ENCODE measurements around the gene PLD6.

DNA sequence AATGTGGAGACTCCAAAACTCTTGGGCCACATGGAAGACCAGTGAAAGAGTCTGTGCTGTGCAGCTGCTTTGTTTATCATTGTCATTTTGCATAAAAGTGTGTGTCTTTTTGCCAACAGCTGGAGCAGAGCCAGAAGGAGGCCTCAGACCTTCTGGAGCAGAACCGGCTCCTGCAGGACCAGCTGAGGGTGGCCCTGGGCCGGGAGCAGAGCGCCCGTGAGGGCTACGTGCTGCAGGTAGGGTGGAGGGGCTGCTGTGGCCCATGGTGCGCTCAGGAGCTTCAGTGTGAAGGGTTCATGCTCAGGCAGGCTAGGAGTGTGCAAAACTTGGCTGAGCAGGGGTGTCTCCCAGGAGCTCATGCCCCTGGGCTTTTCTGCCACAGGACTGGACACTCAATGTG is 45.0 kb downstream of the PLD6 start:
- TF ChIP-seq, protein P1, sequence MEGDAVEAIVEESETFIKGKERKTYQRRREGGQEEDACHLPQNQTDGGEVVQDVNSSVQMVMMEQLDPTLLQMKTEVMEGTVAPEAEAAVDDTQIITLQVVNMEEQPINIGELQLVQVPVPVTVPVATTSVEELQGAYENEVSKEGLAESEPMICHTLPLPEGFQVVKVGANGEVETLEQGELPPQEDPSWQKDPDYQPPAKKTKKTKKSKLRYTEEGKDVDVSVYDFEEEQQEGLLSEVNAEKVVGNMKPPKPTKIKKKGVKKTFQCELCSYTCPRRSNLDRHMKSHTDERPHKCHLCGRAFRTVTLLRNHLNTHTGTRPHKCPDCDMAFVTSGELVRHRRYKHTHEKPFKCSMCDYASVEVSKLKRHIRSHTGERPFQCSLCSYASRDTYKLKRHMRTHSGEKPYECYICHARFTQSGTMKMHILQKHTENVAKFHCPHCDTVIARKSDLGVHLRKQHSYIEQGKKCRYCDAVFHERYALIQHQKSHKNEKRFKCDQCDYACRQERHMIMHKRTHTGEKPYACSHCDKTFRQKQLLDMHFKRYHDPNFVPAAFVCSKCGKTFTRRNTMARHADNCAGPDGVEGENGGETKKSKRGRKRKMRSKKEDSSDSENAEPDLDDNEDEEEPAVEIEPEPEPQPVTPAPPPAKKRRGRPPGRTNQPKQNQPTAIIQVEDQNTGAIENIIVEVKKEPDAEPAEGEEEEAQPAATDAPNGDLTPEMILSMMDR (IDR thresholded peaks at IDR 0.05), result no peak
- TF ChIP-seq POLR2A (IDR thresholded peaks at IDR 0.05), result no peak

Measured in testis (tissue), 2 donors.